Rectal smooth muscle tissue (tissue), 1 donor: ENCODE results near the gene TTC32.

Experiments
- H3K27ac ChIP-seq: one replicate; pipeline ENCODE4 v1.7.0; 2013; ENCODE audit warnings: low read depth, low read length, inconsistent platforms
- H3K27me3 ChIP-seq: one replicate; pipeline ENCODE4 v1.7.0; 2013; ENCODE audit warnings: low read length; ENCODE audit not compliant: control insufficient read depth, insufficient read depth
- H3K36me3 ChIP-seq: one replicate; pipeline ENCODE4 v1.7.0; 2013; ENCODE audit warnings: low read length; ENCODE audit not compliant: control insufficient read depth, insufficient read depth
- H3K4me1 ChIP-seq: one replicate; pipeline ENCODE4 v1.7.0; 2013; ENCODE audit warnings: low read length; ENCODE audit not compliant: control insufficient read depth, insufficient read depth
- H3K4me3 ChIP-seq: one replicate; pipeline ENCODE4 v1.7.0; 2013; ENCODE audit warnings: low read length
- H3K9ac ChIP-seq: one replicate; pipeline ENCODE4 v1.7.0; 2013; ENCODE audit warnings: low read length

Gene TTC32

GRCh38 chr2:19868224-19868623 is 33.6 kb downstream of the TTC32 start:
- Histone ChIP-seq H3K27ac (no peak overlapping the region), H3K27me3 (peaks cover 9% of the 10 kb centered on the region), H3K36me3 (no peaks in the 10 kb centered on the region), H3K4me3 (peak overlapping the region; percentile 69), H3K9ac (no peak overlapping the region), H3K4me1 (peaks cover 6% of the 10 kb centered on the region)

- Histone ChIP-seq H3K36me3 (no peaks in the 10 kb centered on the region), H3K4me3 (no peak overlapping the region), H3K4me1 (peaks cover 6% of the 10 kb centered on the region), H3K27me3 (peaks cover 9% of the 10 kb centered on the region), H3K27ac (no peak overlapping the region), H3K9ac (no peak overlapping the region)
Measured at GRCh38 chr2:19866771-19867170, 35.0 kb downstream of the TTC32 start.

GRCh38 chr2:19865151-19865550 is 36.6 kb downstream of the TTC32 start:
- Histone ChIP-seq H3K27me3 (peaks cover 9% of the 10 kb centered on the region), H3K4me3 (no peak overlapping the region), H3K36me3 (no peaks in the 10 kb centered on the region), H3K4me1 (peaks cover 6% of the 10 kb centered on the region), H3K27ac (no peak overlapping the region), H3K9ac (no peak overlapping the region)

DNA sequence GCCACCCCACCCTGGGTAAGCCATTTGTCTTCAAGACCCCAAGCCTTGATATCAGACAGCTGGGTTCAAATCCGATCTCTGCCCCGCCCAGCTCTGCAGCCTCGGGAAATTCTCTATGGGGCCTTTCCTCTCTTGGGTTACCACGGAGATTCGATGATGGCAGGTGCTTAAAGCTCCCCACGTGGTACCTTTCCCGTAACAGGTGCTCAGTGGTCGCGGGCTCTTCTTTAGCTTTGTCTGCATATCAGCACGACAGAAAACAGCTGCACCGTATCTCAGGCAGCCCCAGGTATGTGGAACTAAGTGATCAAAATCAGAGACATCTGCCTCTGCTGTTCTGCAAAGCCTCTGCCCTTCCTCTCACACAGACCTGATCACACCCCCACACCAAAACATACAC is 37.4 kb downstream of the TTC32 start:
- H3K27ac ChIP-seq: no peak overlapping the region
- peaks cover 6% of the 10 kb centered on the region for H3K4me1 ChIP-seq
- no peak overlapping the region for H3K9ac ChIP-seq
- peaks cover 4% of the 10 kb centered on the region for H3K27me3 ChIP-seq
- H3K36me3 ChIP-seq: no peaks in the 10 kb centered on the region
- no peak overlapping the region for H3K4me3 ChIP-seq

- Histone ChIP-seq H3K4me3 (peak overlapping the region; percentile 50), H3K4me1 (peaks cover 4% of the 10 kb centered on the region), H3K9ac (no peak overlapping the region), H3K27me3 (no peaks in the 10 kb centered on the region), H3K36me3 (no peaks in the 10 kb centered on the region), H3K27ac (no peak overlapping the region)
Measured at GRCh38 chr2:19863303-19864041, 38.3 kb downstream of the TTC32 start.

- Histone ChIP-seq H3K9ac (no peak overlapping the region), H3K4me3 (no peak overlapping the region), H3K36me3 (no peaks in the 10 kb centered on the region), H3K27ac (no peak overlapping the region), H3K4me1 (peaks cover 4% of the 10 kb centered on the region), H3K27me3 (no peaks in the 10 kb centered on the region)
Measured at GRCh38 chr2:19861813-19862212, 40.0 kb downstream of the TTC32 start.

DNA sequence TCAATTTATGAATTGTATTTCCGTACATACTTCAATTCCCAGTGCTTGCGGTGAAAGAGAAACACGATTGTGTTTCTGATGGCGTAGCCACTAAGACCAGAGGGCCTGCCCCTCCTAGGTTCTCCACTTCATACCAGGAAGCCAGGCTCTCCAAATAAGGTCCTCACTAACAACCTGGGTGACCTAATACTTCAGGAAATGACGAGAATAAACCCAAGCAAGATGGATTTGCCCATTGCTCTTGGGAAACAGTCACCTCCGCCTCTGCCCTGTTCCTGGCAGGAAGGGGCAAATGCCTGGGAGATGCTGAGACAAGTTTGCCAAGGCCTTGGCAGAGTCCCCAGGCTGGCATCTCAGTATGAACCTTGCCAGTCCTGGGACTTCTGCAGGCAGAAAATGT is 41.8 kb downstream of the TTC32 start:
- H3K4me1 ChIP-seq: peaks cover 14% of the 10 kb centered on the region
- no peak overlapping the region for H3K4me3 ChIP-seq
- no peak overlapping the region for H3K9ac ChIP-seq
- no peaks in the 10 kb centered on the region for H3K27me3 ChIP-seq
- H3K36me3 ChIP-seq: no peaks in the 10 kb centered on the region
- no peak overlapping the region for H3K27ac ChIP-seq

DNA sequence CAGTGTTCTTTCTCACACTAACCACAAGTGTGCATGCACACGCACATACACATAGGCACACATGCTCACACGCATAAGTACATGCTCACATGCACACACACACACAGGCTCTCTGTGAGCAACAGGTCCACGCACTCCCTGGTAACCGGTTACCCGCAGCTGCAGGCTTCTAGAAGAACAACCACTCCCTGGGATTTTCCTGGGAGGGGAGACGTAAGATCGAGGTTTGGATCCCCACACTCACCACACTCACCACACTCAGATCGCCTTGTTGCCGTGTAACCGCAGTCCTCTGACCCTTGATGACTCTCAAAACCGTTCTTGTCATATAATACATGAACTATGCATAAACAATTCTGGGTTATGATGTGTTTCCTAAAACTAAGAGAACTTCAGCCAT is 42.2 kb downstream of the TTC32 start:
- Histone ChIP-seq H3K9ac (no peak overlapping the region), H3K36me3 (no peaks in the 10 kb centered on the region), H3K4me3 (no peak overlapping the region), H3K4me1 (peaks cover 16% of the 10 kb centered on the region), H3K27me3 (no peaks in the 10 kb centered on the region), H3K27ac (no peak overlapping the region)

DNA sequence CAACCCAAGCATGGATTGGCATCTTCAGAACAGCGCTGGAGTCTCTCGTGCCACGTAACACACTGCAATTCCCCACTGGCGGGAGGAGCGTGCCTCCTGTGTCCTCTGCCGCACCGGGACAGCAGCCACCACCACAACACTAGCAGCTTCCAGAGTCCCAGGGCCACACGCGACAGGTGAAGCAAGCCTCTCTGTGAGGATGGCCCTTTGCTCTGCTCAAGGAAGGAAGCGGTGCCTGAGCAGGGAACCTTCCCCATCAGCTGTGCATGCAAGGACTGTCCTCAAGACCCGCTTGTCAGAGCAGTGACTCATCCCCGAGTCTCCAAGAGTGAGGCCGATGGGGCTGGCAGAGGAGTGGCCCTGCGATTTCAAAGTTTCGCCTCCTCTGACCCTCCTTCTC is 44.0 kb downstream of the TTC32 start:
- Histone ChIP-seq H3K36me3 (no peaks in the 10 kb centered on the region), H3K27me3 (no peaks in the 10 kb centered on the region), H3K27ac (no peak overlapping the region), H3K9ac (no peak overlapping the region), H3K4me3 (no peak overlapping the region), H3K4me1 (peaks cover 12% of the 10 kb centered on the region)

- no peaks in the 10 kb centered on the region for H3K27me3 ChIP-seq
- no peak overlapping the region for H3K9ac ChIP-seq
- no peak overlapping the region for H3K27ac ChIP-seq
- no peaks in the 10 kb centered on the region for H3K36me3 ChIP-seq
- no peak overlapping the region for H3K4me3 ChIP-seq
- H3K4me1 ChIP-seq: peaks cover 12% of the 10 kb centered on the region
Measured at GRCh38 chr2:19857100-19857499, 44.7 kb downstream of the TTC32 start.

- Histone ChIP-seq H3K9ac (no peak overlapping the region), H3K4me3 (no peak overlapping the region), H3K27ac (peak overlapping the region; percentile 76), H3K36me3 (no peaks in the 10 kb centered on the region), H3K4me1 (peaks cover 12% of the 10 kb centered on the region), H3K27me3 (no peaks in the 10 kb centered on the region)
Measured at GRCh38 chr2:19855542-19856431, 46.0 kb downstream of the TTC32 start.

- H3K36me3 ChIP-seq: no peaks in the 10 kb centered on the region
- H3K4me3 ChIP-seq: no peak overlapping the region
- peak overlapping the region; percentile 76 for H3K27ac ChIP-seq
- no peaks in the 10 kb centered on the region for H3K27me3 ChIP-seq
- H3K9ac ChIP-seq: no peak overlapping the region
- peaks cover 12% of the 10 kb centered on the region for H3K4me1 ChIP-seq
Measured at GRCh38 chr2:19854596-19855541, 46.9 kb downstream of the TTC32 start.
